Epithelial cell of prostate (primary cell): Measurements from ENCODE around the gene ZNF606.

Experiments used
- DNase-seq: peaks from one replicate; pipeline ENCODE4 v3.0.0-alpha.2; 2011; ENCODE audit warnings: low read depth, low spot score
- H3K27ac ChIP-seq: fragments of 450-650 bp; 2 replicates; pipeline ENCODE4 v1.5.1; 2017; ENCODE audit warnings: mild to moderate bottlenecking

The ZNF606 gene

DNA sequence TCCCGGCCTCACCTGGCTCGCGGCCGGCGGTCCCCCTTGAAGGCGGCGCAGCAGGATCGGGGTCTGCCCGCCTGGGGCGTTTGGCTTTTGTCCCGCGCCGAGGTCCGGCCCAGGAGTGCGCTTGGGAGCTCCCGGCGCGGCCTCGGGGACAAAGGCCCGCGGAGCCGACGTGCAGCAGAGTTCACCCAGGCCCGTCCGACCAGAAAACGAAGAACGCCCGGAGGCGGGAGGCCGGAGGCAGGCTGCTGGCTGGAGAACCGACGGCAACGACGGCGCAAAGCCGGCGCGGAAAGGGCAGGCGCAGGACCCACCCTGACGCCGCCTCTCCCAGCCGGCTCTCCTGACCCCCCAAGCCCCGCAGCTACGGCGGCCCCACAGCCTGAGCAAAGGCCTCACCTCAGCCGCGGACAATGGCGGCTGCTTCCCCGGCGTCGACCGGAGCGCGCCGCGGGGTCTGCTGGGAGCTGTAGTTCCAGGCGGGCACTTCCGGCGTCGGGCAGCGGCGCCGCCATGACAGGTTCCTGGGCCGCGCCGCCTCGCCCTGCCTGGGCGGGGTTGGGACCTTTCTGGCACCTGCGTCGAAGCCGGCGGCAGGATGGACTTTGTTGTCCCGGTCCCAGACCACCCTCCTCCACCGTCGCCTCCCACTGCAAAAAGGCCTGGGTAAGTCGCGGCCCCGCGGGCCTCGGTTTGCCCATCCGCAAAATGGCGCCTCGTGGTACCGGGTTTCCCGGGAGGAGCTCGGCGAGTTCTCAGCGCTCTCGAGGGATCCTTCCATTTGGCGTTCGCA lies at the start of gene ZNF606:
TSS of gene ZNF606 (minus strand) at position 437 of the 790 bp plus-strand sequence. CDS start 1,501 bp downstream, outside the sequence.
- DNase-seq = no peak
- peak within 1 kb of the TSS; percentile 73 for H3K27ac ChIP-seq

DNA sequence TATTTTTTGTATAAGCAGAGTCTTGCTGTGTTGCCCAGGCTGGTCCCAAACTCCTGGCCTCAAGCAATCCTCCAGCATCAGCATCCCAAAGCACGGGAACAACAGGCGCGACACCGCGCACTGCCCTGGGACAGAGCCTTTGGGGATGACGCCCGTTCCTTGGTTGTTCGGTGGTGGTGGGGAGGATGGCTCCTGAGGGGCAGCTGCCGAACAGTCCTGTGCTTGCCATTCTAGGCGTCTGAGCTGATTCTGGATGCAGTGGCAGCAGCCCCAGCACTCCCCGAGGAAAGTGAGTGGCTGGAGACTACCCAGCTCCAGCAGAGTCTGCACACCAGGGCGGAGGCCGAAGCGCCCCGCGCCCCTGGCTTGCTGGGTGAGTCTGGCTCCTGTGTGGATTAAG lies 49.6 kb upstream of the ZNF606 start:
- DNase-seq = no peak
- no peak overlapping the region for H3K27ac ChIP-seq

DNA sequence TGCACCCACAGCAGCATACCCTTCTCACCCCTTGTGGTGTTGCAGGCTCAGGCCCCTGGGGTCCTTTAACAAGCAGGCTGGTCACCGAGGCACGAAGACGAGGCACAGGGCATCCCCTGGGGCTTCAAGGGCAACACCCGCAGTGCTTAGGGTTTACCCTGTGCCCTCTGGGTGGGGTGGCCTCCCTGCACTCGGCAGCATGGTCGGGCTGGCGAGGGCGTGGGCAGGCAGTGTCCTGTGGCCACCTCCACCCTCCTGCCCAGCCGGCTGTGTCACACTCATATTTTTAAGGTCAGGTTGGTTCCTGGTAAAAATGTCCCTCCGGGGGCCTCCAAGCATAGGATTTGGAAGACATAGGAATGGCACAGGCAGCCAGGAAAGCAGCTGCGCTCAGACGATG lies 45.1 kb upstream of the ZNF606 start:
- DNase-seq = no peak
- no peak overlapping the region for H3K27ac ChIP-seq

DNA sequence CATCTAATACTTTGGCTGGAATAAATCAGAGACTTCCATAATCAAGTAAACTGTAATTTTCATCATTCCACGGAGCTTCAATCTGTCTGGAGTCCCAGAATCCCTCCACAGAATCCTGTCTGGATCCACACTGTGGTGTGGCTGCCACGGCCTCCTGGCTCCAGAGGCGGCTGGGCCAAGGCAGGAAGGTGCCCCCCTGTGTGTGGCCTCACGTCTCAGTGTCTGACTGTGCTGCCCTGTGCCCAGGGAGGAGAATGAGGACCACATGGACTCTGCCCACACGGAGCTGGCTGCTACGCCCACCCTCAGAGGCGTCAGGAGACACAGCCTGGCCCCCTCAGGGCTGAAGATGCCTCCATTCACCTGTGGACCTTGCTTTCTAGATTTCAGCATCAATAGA lies 44.2 kb upstream of the ZNF606 start:
- no peak for DNase-seq
- no peak overlapping the region for H3K27ac ChIP-seq

DNA sequence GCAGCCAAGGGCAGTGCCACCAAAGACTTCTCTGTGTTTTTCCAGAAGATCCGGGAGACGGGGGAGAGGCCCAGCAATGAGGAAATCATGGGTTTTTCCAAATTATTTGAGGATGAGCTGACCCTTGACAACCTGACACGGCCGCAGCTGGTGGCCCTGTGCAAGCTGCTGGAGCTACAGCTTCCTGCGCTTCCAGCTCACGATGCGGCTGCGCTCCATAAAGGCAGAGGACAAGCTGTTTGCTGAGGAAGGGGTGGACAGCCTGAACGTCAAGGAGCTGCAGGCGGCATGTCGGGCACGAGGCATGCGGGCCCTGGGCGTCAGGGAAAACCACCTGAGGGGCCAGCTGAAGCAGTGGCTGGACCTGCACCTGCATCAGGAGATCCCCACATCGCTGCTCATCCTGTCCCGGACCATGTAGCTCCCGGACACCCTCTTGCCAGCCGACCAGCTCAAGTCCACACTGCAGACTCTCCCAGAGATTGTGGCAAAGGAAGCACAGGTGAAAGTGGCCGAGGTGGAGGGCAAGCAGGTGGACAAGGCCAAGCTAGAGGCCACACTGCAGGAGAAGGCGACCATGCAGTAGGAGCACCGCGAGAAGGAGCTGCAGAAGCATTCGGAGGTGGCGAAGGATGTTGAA lies 42.9 kb upstream of the ZNF606 start:
- no peak overlapping the region for H3K27ac ChIP-seq
- DNase-seq = no peak

DNA sequence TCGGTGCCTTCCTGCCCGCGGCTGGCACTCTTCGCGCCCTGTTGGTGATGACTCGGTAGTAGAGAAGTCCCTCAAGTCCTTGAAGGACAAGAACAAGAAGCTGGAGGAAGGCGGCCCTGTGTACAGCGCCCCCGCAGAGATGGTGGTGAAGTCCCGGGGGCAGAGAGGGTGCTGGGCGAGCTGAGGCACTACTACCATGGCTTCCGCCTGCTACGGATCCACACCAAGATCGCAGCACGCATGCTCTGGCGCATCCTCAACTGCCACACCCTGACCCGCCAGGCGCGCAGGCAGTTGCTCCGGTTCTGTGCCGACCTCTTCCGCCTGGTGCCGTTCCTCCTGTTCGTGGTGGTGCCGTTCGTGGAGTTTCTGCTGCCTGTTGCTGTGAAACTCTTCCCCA lies 42.3 kb upstream of the ZNF606 start:
- no peak for DNase-seq
- no peak overlapping the region for H3K27ac ChIP-seq

DNA sequence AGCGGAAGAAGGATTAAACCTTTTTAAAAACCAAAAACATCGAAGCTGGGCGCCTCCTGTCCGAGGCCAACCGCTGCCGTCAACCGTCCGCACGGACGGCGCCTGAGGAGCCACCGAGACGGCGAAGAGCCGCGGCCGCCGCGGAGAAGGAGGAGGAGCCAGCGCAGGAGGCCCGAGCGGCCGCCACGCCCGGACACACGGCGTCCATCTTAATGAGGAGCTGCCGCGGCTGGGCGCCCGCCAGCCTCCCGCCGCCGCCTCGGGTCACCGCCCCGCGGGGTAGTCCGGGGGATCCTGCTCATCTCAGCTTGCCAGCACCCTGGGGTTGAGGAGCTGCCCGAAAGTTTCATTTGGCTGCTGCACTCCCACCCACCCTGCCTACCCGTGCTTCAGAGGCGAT lies 41.8 kb upstream of the ZNF606 start:
- no peak for DNase-seq
- no peak overlapping the region for H3K27ac ChIP-seq

DNA sequence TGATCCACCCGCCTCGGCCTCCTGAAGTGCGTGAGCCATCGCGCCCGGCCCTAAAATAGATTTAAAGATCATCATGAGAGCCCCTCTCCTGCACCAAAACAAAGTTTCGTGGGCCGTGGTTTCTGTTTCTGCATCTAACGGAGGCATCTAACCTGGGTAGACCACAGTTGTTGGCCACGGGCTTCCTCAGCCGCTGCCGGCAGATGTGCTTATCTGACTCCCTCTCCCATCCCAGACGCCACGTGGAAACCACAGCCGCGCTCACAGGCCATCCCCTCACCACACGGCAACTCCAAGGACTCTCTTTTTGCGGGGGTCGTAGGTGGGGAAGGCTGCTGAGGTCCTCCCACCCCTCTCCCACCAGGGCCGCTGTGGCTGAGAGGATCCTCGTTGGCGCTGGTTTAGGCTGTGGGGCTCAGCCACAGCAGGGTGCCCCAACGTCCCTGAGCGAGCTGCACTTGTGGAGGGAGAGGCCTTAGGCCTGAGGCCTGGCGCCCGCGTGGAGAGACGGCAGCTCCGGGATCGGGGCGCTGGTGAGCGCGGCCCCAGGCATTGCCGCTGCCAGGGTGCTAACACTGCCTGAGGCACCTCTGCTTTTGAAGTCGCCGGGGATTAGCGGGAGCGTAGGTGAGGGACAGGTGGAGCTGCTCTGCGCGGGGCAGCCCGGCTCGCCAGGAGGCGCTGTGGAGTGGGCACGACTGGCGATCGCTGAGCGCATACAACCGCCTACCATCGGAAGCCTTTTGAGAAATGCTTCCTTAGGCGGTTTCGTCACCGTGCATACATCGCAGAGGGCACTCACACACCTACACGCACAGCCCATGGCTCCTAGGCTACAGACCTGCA lies 40.1 kb upstream of the ZNF606 start:
- H3K27ac ChIP-seq = no peak overlapping the region
- DNase-seq = no peak

DNA sequence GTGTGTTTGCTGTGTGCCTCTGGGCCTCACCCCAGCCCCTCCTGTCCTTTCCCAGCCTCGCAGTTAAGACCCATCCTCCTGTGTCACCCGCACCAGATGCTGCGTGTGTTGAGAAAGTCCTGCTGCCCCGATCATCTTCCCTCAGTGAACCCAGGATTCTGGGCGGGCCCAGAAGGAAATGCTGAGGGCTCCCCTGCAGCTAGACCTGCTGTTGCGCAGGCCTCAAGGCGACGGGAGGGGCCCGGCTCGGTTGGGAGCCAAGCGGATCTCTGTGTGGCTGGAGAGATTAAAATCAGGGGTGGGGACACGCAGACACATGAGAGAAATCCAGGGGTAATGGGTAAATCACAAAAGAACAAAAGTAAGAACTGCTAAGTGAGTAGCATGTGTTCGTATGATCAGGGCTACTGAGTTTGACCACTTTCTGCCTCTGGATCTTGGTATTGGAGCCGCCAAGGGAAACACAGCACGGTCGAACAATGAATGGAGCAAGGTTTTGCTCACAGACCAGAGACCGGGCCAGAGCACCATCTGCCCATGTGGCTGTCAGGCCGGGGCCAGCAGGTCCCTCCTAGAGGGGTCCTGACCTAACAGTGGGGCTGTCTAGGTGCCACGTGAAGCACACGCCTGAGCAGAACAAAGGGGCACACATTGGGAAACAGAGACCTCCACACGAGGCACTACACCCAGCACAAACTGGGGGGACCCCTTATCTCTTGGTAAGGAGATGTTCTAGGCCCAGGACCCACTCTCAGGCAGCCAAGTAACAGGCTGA lies 38.3 kb upstream of the ZNF606 start:
- H3K27ac ChIP-seq = no peak overlapping the region

DNA sequence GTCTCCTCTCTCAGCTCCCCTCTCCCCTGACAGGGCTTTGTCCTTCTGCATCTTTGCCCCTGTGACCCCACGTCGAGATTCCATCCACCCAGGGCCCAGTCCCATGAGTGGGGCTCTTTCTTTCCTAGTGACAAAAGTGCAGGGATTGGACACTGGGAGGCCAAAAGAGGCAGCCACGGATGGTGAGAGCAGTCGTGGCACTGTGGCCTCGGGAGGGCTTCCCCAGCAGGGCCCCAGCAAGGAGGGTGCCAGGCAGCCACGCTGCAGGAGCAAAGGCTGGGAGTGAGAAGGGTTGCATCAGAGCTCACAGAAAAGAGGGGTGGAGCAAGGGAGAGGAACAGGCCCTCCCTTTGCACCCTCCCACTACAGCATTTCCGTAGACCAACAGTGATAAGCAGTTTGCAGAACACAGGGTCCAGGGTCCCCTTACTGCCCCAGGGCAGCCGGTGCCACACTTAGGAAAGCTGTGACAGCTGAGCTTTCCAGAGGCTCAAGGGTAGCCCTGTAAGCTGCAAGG lies 36.1 kb upstream of the ZNF606 start:
- H3K27ac ChIP-seq = no peak overlapping the region
- no peak for DNase-seq

More for the DNA sequence above, 38.3 kb upstream of the ZNF606 start:
- DNase-seq = no peak

DNA sequence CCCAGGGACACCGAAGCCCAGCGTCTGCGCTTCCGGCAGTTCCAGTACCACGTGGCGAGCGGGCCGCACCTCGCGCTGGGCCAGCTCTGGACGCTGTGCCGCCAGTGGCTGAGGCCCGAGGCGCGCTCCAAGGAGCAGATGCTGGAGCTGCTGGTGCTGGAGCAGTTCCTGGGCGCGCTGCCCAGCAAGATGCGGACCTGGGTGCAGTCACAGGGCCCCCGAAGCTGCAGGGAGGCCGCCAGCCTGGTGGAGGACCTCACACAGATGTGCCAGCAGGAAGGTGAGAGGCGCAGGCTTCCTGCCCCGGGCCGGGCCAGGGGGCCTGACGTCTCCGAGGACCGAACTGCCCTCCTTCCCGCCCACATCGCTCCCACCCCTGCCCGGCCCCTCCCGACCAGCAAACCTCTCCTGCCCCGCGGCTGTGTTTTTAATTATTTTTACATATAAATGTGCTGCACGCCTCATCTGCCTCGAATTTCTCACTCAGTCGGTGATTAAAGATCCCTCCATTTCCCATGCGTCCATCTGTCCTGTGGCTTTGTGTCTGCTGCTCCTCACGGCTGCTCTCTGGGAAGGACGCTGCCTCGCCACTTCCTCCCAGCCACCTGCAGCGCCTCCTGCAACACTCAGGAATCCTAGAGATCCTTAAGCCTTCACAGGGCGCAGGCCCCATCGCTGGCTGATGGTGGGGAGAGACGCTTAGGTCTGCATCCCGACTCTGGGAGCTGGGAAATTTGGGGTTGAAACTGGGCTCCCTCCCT lies 35.5 kb upstream of the ZNF606 start:
- H3K27ac ChIP-seq = no peak overlapping the region
- no peak for DNase-seq

DNA sequence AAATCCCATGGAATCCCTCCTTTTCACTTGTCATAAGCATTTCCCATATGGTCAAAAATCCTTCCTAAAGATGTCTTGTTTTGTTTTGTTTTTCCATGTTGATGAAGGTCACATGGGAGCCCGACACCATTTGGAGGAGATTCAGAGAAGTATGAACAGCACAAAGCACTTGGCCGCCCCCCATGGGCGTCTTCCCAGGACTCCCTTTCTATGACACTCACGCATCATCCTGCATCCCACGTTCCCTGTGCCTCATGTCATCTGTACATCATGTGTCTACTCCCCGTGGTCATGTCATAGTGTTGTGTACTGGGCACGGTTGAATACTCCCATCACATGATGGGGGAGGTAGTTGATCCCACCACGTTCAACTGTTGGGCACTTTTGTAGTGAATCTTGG lies 33.2 kb upstream of the ZNF606 start:
- DNase-seq = no peak
- H3K27ac ChIP-seq = no peak overlapping the region

DNA sequence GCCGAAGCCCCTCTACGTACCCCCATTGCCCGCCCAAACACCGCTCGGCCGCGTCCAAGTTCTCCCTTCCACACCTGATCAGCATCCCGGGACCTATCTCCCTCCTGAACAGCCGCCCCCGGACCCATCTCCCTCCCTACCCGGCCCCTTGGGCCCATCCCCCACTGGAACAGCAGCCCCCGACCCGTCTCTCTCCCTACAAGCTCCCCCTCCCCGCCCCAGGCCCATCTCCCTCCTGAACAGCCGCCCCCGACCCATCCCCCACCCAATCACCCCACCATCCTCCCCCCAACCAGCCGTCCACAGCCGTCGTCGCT lies 31.8 kb upstream of the ZNF606 start:
- H3K27ac ChIP-seq = no peak overlapping the region
- DNase-seq = no peak

DNA sequence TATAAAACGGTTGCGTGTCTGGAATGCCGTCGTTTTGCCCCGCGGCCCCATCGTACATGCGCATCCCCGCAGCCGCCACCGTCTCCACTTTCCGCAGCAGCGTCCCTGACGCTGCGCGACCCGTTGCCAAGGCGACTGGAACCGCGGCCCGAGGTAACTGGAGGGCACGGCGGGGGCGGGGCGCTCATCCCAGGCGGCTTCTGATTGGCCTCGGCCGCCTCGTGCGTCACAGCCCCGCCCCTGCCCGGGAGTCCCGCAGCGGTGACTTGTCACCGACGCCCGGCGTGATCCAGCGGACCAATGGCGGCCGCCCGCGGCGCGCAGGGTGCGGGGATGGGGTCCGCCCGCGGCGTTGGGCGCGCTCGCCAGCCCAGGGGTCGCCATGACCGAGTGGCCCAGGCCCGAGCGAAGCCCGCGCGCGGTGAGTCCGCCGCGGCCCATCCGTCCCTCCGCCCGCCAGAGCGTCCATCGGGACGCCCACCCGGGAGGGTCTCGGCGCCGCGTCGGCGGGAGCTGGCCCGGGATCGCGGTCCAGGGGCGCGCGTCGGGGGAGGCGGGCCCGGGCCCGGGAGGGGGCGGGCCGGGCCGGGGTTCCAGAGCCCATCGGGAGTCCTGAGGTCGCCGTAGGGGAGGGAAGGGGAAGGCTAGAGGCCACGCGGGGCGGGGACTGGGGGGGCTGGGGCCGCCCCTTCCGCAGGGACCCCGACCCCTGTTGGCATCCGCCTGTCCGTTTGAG lies 31.3 kb upstream of the ZNF606 start, which contains the start of gene ZSCAN1:
TSS of gene ZSCAN1 (plus strand) at position 285 of the 736 bp plus-strand sequence. CDS start 3,812 bp downstream, outside the sequence.
- H3K27ac ChIP-seq = no peak within 1 kb of the TSS
- no peak for DNase-seq

DNA sequence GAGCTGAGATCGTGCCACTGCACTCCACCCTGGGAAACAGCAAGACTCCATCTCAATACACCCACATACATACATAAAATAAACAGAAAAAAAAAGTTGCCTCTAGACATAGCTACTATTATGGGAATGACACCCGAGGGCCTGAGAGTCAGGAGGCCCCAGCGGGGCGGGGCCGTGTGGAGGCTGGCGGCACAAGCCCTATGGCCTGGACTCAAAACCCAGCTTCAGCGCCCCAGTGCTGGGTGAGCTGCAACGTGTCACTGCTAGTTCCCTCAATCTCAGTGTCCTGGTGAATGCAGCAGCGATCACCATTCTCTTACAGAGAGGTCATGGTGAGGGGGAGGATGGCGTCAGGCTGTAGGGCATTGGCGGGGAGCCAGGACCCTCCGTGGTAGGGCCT lies 22.0 kb upstream of the ZNF606 start:
- no peak overlapping the region for H3K27ac ChIP-seq
- DNase-seq = no peak

DNA sequence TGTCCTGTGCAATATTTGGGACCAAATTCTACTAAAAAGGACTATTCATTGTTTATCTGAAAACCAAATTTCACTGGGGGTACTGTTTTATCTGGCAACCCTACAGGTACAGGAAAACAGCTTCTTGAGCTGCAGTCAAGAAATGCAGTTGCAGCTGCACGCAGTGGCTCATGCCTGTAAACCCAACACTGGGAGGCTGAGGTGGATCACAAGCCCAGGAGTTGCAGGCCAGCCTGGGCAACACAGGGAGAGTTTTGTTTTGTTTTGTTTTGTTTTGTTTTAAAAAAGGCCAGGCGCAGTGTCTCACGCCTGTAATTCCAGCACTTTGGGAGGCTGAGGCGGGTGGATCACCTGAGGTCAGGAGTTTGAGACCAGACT lies 19.7 kb upstream of the ZNF606 start:
- H3K27ac ChIP-seq = no peak overlapping the region
- no peak for DNase-seq

DNA sequence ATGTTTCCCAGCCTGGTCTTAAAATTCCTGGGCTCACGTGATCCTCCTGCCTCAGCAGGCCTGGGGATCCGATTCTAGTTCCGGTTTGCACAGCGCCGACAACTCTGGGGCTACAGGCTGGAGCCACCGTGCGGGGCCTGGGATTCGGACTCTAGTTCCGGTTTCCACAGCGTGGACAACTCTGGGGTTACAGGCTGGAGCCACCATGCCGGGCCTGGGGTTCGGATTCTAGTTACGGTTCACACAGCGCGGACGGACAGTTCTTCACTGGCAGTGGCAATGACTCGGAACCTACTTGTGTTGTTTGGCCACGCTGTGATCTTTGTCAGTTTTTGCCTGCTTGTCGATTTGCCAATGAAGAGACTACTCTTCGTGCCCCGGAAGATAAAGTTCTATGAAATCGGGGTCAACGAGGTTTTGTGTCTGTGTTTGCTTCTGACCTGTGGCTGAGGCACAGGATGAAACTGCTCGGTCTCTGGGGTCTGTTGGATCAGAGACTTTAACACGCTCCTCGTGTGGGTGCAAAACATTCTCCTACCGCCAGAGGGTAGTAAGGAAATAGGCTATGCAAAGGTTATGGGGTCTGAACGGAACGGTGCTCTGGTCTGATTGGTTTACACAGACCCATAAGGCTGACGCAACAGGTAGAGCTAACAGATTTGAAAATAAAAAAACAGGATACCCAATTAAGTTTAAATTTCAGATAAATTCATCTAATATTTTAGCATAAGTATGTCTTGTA lies 19.1 kb upstream of the ZNF606 start:
- DNase-seq = no peak
- H3K27ac ChIP-seq = no peak overlapping the region

DNA sequence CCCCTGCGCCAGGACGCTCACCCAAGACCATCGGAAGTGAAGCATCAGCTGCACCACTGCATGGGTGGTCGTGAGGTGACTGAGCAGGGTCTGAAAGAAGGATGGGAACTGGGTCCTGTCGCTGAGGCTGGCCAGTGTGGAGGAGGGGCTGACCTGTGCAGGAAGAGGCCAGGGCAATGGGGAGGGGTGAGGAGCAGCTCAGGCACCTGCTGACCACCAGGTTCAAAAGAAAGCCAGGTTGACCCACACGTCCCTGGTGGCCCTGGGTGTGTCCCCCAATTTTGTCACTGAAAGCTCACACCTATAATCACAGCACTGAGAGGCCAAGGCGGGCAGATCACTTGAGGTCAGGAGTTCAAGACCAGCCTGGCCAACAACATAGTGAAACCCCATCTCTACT lies 17.5 kb upstream of the ZNF606 start:
- H3K27ac ChIP-seq = no peak overlapping the region
- DNase-seq = no peak
